Stimulated activated CD4-positive, alpha-beta T cell treated with anti-CD3 and anti-CD28 coated beads, Interleukin-4, amount 100 ng/mL, for 1 hour (primary cell): ENCODE data around the gene PLCD4.

Experiments
- DNase-seq: peaks from one replicate; pipeline ENCODE4 v3.0.0-alpha.2; 2020

PLCD4 gene

GRCh38 chr2:218607436-218608115 lies at the start of gene PLCD4:
TSS of gene PLCD4 (plus strand) at chr2:218607899. CDS start at chr2:218615740, 7,841 bp downstream.
- DNase-seq = no peak

- DNase-seq = no peak
Measured at GRCh38 chr2:218557941-218558340, 49.8 kb upstream of the PLCD4 start.

DNA sequence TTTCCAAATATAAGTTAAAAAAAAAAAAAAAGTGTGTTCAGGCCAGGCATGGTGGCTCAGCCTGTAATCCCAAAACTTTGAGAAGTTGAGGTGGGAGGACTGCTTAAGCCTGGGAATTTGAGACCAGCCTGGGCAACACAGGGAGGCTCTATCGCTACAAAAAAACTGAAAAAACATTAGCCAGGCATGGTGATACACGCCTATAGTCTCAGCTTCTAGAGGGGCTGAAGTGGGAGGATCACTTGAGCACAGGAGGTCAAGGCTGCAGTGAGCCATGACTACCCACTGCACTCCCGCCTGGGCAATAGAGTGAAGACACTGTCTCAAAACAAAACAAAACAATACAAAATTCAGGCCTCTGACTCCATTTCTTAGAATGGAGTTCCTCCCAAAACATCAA lies 48.7 kb upstream of the PLCD4 start:
- DNase-seq = no peak

DNA sequence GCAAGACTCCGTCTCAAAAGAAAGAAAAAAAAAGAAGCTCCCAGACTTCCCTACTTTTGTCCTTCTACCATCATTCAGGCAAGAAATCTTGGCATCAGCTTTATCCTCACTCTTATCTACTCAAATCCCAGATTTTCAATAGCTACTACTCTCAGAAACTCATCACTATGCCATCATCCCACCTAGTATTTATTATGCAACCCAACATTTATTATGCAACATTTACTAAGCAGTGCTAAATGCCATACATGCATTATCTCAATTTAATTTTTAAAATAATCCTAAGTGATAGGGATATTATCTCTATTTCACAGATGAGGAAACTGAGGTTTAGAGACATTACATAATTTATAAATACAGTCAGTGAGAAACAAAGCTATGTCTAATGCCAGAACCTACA lies 43.6 kb upstream of the PLCD4 start:
- no peak for DNase-seq

GRCh38 chr2:218566296-218566695 lies 41.4 kb upstream of the PLCD4 start:
- no peak for DNase-seq

DNA sequence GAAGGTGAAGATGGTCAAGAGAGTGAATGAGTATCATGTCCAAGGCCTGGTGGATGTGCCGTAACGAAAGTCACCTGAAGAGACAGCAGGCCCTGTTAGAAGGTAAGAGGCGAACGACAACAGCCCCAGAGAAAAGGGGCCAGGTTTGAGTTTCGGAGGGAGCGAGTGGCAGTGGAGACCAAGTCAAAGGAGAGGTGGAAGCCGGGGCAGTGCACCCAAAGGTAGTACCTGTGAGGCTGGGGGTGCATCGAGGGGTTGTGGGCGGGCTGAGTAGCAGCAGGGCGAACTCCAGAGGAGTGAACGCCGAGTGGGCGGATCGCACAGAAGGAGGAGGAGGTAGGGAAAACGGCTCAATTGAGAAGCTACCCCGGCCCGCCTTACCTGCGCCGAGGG lies 39.9 kb upstream of the PLCD4 start:
- DNase-seq = peak; percentile 74

DNA sequence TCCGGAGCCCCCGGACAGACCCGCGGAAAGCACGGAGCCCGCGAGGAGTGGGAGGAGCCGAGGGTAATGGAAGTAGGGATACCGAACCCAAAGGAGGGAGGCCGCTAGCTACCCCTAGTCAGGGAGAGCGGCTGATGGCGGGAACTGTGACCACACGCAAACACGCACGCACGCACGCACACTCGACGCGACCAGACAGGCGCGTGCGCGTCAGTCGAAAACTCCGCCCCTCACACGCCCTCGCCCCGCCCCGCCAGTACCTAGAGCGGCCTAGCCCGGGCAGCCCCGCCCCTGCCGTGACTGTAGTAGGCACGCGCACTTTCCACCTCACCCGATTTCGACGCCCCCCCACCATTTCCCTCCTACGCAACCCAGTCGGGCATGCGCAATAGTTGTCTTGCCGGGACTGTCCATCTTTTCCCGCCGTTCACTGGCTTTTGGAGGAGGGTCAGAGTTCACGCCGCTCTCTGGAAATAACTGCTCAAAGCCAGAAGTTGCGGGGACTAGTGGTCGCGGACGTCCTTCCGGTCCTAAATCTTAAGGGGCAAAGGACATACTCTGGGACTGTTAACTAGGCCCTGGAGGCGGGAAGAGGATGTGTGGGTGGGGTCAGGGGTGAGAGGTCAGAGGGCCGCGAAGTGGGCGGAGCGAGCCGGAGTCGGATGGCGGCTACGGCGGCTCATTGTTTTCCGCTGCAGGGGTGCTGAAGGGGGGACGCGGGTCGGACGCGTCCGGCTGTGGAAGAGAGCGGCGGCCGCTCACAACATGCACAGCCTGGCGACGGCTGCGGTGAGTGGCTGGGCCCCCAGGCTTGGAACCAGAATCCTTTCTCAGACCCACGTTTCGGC lies 39.3 kb upstream of the PLCD4 start, which contains the start of the genes CNOT9 and USP37:
TSS of gene CNOT9 (plus strand) at position 650 of the 848 bp plus-strand sequence. CDS start at position 766, 116 bp downstream.
TSS of gene USP37 (minus strand) at position 162 of the 848 bp plus-strand sequence. CDS start 9,698 bp downstream, outside the sequence.
- DNase-seq = peak; percentile 100

DNA sequence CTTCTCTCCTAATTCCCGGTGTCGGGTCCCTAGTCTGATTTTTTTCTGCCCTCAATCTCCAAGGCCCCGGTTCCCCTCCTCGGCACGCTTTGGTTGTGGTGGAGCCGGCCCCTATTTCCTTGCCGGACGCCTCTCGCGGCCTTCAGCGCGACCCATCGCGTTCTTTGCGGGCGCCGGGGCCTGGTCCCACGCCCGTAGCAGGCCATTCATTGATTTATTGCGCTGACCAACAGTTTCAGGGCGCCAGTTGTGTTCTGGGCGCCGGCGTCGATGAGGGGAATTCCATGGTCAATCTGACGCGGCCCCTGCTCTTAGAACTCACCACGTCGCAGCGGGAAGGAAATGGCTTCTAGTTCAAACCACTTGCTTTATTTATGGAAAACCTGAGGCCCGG lies 38.7 kb upstream of the PLCD4 start:
- peak; percentile 56 for DNase-seq

- no peak for DNase-seq
Measured at GRCh38 chr2:218569661-218570500, 37.8 kb upstream of the PLCD4 start.

DNA sequence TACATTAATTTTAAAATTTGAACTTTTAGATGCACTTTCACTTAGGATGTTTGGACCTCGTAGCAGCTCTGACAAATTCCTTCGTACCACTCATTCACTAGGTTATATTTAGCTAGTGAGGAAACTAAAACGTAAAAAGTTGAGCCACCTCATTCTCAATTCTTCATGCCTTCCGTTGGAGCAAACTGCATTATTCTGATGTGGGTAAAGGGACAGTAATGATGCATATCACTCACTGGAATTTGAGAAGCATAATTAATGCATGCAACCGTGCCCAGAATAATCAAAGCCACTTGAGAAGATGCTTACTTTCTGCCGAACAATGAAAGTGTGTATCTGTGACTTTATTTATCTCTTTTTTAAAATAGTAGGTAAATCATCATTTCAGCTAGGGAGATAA lies 36.8 kb upstream of the PLCD4 start:
- DNase-seq = no peak

DNA sequence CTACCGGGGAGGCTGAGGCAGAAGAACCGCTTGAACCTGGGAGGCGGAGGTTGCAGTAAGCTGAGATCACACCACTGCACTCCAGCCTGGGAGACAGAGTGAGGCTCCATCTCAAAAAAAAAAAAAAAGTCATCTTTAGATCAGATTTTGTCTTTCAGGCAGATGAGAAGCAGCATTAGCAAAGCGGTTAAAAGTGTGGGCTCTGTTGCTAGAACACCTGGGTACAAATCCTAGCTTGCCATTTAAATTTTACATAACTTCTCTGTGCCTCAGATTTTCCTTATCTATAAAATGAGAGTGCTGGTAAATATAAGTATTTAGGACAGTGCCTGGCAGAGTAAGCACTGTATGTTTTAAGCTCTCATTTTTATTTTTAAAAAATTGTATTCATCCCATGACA lies 30.8 kb upstream of the PLCD4 start:
- no peak for DNase-seq

DNA sequence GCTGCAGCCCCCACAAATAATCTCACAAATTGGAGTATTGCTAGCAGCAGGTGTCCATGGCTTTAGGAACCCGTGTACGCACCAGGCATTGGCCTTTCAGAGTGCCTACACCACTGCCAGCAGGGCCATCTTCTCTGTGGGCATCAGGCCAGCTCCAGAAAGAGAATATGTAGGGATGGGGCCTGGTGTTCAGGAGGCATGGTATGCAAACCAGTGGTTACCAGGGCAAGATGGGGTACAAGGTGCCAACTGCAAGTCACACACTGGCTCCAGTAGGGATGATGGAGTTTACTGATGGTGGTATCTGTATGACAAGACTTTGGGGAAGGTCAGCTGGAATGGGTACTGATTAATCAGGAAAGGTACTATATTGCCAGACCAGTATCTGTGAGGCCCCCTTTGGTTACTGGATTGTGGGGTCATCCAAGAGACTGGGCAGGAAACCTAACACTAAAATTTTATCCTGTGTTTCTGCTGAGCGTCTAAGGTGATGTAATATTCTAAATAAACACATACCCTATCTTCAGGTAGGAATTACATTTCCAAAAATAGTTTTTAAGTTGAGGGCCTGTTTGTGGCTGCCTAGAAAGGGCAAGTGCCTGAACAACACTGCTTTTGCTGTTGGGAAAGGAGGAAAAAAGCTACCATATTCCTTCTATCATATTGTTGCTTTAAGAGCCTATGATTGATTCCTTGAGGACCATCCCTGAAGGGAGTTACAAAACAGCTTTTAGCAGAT lies 30.0 kb upstream of the PLCD4 start:
- DNase-seq = no peak

- DNase-seq = no peak
Measured at GRCh38 chr2:218578272-218578877, 29.3 kb upstream of the PLCD4 start.

GRCh38 chr2:218582076-218582475 lies 25.6 kb upstream of the PLCD4 start:
- DNase-seq = no peak

- DNase-seq = no peak
Measured at GRCh38 chr2:218583983-218584850, 23.5 kb upstream of the PLCD4 start.

- DNase-seq = no peak
Measured at GRCh38 chr2:218585541-218585940, 22.2 kb upstream of the PLCD4 start.

GRCh38 chr2:218605432-218605831 lies 2.3 kb upstream of the PLCD4 start:
- no peak for DNase-seq

DNA sequence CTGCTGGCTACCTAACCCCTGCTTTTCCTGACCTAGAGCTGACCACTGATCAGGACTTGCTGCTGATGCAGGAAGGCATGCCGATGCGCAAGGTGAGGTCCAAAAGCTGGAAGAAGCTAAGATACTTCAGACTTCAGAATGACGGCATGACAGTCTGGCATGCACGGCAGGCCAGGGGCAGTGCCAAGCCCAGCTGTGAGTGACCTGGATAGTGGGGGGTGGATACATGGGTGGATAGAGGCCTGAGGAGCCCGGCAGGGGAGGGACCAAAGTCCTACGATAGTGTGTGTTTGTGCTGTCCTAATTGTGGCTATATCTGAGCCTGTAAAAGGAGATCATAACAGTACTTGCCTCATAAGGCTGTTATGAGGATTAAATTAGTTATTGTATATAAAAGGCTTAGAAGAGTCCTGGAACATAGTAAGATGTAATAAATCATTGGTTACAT lies 8.2 kb downstream of the PLCD4 start:
- DNase-seq = no peak

DNA sequence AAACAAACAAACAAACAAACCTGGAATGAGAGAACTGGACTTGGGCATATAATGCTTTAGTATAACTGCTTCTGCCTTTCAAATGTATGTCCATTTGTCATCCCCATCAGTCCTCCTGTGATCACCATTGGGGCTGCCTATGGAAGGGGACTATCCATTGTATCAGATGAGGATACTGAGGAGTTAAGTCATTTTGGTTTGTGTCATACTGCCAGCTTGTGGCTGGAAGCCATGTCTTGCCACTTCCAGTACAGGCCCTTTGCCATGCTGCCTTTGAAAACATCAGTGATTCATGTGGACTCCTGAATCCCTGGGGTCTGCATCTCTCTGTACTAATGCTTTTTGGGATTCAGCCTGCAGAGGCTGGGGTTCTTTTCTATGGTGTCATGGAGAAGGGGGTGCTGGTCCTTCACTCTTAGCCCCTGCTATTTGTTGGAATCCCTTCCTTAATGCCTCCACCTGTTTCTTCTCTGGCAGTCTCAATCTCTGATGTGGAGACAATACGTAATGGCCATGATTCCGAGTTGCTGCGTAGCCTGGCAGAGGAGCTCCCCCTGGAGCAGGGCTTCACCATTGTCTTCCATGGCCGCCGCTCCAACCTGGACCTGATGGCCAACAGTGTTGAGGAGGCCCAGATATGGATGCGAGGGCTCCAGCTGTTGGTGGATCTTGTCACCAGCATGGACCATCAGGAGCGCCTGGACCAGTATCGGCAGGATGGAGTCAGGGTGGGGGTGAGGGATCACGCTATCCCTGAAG lies 10.6 kb downstream of the PLCD4 start:
- no peak for DNase-seq

- DNase-seq = no peak
Measured at GRCh38 chr2:218621007-218621406, 13.3 kb downstream of the PLCD4 start.
